Karpas-422 (cell line): Measurements from ENCODE around the gene NKX2-8. TPM values are rescaled to one million over a fixed set of nuclear protein-coding genes. Genes with fewer than 3 reads are reported as not detected.

Experiments used
- total RNA-seq: library from RNA; depleted of rRNA; stranded (reverse); fragments of >200 nt; shearing (Covaris generic); gene quantifications from 2 replicates; pipeline ENCODE4 v1.2.3, GENCODE V29; 2014; ENCODE audit warnings: low replicate concordance; rRNA removed

NKX2-8 gene
- total RNA-seq, 1 experiment from 2014 or later = not detected

Other genes starting within 250 kb of the NKX2-8 start
- gene NKX2-1, start 62.4 kb downstream of the NKX2-8 start, total RNA-seq = not detected in 2 replicates
- gene PAX9, start 79.2 kb upstream of the NKX2-8 start, total RNA-seq = not detected in 2 replicates